Nephron (organoid): ENCODE results near the gene THBS4.
A peak's percentile ranks its signal among the peaks of the same experiment; 100 is the strongest.

ENCODE experiments used
- H3K27ac Mint-ChIP-seq, 3 experiments: 2 replicates each; pipeline ENCODE4 v1.8.0; 2020; ENCODE audit warnings: mixed read lengths in 3 of 3, mild to moderate bottlenecking in 2 of 3, moderate library complexity in 1 of 3
- H3K27me3 Mint-ChIP-seq: 2 replicates; pipeline ENCODE4 v1.8.0; 2021; ENCODE audit warnings: low read depth, mild to moderate bottlenecking, moderate library complexity, mixed read lengths
- H3K36me3 Mint-ChIP-seq: 2 replicates; pipeline ENCODE4 v1.8.0; 2020; ENCODE audit warnings: low read depth, mixed read lengths
- H3K4me1 Mint-ChIP-seq: 2 replicates; pipeline ENCODE4 v1.8.0; 2020; ENCODE audit warnings: mixed read lengths
- H3K4me3 Mint-ChIP-seq, 3 experiments: 2 replicates each; pipeline ENCODE4 v1.8.0; 2020; ENCODE audit warnings: mild to moderate bottlenecking in 3 of 3, mixed read lengths in 3 of 3, moderate library complexity in 2 of 3
- H3K9me3 Mint-ChIP-seq: 2 replicates; pipeline ENCODE4 v1.8.0; 2020; ENCODE audit warnings: mixed read lengths
- TF ChIP-seq, protein P1 (sequence below), 3 experiments: fragments of 200-600 bp; sonication (generic); IDR thresholded peaks; one replicate each; pipeline ENCODE4 v1.5.0; 2021; ENCODE audit warnings: antibody characterized with exemption in 3 of 3; ENCODE audit not compliant: unreplicated experiment in 3 of 3

THBS4 gene

DNA sequence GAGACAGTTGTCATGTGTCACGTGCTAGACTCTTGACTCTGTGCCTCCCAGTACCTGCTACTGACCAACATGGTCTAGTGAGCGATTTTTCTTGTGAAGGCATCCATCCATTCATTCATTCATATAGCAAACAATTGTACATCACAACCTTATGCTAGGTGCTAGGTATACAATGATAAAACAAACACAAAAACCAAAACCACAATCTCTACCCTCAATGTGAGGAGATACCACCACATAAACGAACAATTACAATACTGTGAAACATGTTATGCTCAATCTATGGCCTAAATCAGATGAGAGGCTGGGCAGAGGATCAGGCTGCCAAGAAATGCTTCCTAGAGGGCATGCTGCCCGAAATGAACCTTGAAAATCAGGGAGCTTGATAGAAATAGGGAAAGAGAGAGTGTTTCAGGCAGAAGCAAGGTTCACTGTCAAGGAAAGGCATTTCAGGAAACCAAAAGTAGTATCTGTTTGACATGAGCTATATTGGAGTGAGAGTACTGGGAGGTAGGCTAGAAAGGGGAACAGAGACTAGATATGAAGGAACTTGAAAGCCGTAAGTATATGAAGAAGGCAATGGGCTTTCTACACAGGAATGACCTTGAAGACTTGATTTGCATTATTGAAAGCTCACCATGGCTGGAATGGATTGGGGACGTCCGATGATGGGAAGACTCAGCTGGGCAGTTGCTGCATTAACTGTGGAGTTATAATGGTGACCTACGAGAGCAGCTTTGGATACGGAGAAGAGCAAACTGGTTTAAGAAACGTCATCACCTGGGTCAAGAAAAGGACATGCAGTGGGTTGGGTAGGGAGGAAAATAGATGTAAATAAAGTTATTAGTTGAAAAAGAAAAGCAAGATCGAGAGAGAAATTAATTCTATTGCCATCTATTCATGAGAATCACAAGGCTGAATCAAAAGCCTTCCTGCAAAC lies 90.1 kb downstream of the THBS4 start:
- H3K27me3 Mint-ChIP-seq: peaks cover 3% of the 10 kb centered on the region
- H3K27ac Mint-ChIP-seq: peak overlapping the region; percentile 19 to 58 (median 57)
- H3K4me3 Mint-ChIP-seq: no peak overlapping the region
- H3K4me1 Mint-ChIP-seq: peaks cover 24% of the 10 kb centered on the region
- H3K9me3 Mint-ChIP-seq: peaks cover 9% of the 10 kb centered on the region
- peaks cover 14% of the 10 kb centered on the region for H3K36me3 Mint-ChIP-seq
- TF ChIP-seq, protein P1, sequence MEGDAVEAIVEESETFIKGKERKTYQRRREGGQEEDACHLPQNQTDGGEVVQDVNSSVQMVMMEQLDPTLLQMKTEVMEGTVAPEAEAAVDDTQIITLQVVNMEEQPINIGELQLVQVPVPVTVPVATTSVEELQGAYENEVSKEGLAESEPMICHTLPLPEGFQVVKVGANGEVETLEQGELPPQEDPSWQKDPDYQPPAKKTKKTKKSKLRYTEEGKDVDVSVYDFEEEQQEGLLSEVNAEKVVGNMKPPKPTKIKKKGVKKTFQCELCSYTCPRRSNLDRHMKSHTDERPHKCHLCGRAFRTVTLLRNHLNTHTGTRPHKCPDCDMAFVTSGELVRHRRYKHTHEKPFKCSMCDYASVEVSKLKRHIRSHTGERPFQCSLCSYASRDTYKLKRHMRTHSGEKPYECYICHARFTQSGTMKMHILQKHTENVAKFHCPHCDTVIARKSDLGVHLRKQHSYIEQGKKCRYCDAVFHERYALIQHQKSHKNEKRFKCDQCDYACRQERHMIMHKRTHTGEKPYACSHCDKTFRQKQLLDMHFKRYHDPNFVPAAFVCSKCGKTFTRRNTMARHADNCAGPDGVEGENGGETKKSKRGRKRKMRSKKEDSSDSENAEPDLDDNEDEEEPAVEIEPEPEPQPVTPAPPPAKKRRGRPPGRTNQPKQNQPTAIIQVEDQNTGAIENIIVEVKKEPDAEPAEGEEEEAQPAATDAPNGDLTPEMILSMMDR (IDR thresholded peaks at IDR 0.05; ENCODE audit: unreplicated experiment in 3 of 3): no peak

DNA sequence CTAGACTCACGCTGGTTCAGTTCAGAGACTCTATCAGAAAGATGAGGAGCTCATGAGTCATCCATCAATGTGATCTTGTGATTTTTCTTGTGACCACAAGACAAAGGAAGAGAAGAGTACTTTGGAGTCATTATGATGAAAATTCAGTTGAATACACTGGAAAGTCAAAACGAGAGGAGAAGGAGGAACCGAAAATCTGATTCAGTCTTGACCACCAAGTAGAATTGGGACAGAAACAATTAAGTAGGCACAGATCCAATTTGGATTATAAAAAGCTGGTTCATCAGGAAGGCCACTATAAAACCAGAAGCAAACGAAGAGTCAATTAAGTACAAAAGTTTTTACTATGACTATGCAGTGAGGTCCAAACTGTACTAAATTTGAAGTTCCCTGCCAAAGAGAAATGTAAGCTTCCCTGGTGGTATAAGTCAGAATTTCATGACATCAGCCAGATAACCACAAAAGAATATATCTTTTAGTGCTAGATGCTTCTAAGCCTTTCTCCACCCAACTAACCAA lies 90.9 kb downstream of the THBS4 start:
- H3K27me3 Mint-ChIP-seq: peaks cover 3% of the 10 kb centered on the region
- peaks cover 28% of the 10 kb centered on the region for H3K4me1 Mint-ChIP-seq
- no peak overlapping the region for H3K4me3 Mint-ChIP-seq
- H3K36me3 Mint-ChIP-seq: peaks cover 14% of the 10 kb centered on the region
- H3K27ac Mint-ChIP-seq: peak overlapping the region; percentile 19 to 58 (median 57)
- TF ChIP-seq, protein P1 (IDR thresholded peaks at IDR 0.05; ENCODE audit: unreplicated experiment in 3 of 3): no peak
- H3K9me3 Mint-ChIP-seq: peaks cover 12% of the 10 kb centered on the region

DNA sequence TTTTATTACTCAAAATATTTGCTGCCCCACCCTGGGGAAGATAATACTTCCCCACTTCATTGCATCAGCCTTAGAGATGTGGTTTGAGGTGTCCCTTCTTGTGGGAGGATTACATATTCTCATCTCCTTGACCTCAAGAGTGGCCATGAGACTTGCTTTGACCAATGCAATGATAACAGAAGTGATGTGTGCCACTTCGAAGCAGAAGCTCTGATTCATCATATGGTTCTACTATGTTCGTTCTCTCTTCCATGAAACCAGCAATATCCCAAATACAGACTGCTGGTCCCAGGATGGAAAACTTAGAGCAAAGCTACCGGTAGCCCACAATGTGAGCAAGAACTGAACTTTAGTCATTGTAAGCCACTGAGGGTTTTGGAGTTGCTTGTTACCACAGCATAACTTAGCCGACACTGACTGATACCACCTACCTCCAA lies 92.0 kb downstream of the THBS4 start:
- TF ChIP-seq, protein P1 (IDR thresholded peaks at IDR 0.05; ENCODE audit: unreplicated experiment in 3 of 3): no peak
- no peak overlapping the region for H3K4me3 Mint-ChIP-seq
- H3K36me3 Mint-ChIP-seq: peaks cover 14% of the 10 kb centered on the region
- H3K4me1 Mint-ChIP-seq: peaks cover 28% of the 10 kb centered on the region
- H3K27ac Mint-ChIP-seq: no peak overlapping the region
- H3K9me3 Mint-ChIP-seq: peaks cover 16% of the 10 kb centered on the region
- H3K27me3 Mint-ChIP-seq: peaks cover 5% of the 10 kb centered on the region

DNA sequence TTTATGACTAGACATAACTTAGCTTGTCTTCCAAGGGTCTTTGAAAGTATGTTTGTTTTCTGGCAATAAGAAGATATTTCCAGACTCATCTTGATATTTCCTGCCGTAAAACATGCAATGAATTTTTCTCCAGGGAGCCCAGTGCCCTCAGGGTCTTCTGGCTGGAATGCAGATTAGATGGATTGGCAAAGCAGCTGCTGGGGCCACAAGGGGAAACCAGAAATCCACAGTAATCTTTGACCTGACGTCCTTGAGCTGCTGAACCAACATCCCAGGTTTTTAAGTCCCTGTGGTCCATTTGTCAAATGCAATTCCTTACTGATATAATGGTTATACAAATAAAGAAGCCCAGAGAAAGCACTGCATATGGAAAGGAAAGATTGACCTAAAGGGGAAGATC lies 93.0 kb downstream of the THBS4 start:
- Mint-ChIP-seq H3K4me1 (peaks cover 28% of the 10 kb centered on the region), H3K27me3 (peaks cover 3% of the 10 kb centered on the region), H3K9me3 (peaks cover 17% of the 10 kb centered on the region), H3K36me3 (peaks cover 16% of the 10 kb centered on the region), H3K27ac (peak overlapping the region; percentile 87 to 94 (median 90)), H3K4me3 (peak overlapping the region in 2 of 3 experiments; percentile 4)
- TF ChIP-seq, protein P1 (IDR thresholded peaks at IDR 0.05; ENCODE audit: unreplicated experiment in 3 of 3): no peak

DNA sequence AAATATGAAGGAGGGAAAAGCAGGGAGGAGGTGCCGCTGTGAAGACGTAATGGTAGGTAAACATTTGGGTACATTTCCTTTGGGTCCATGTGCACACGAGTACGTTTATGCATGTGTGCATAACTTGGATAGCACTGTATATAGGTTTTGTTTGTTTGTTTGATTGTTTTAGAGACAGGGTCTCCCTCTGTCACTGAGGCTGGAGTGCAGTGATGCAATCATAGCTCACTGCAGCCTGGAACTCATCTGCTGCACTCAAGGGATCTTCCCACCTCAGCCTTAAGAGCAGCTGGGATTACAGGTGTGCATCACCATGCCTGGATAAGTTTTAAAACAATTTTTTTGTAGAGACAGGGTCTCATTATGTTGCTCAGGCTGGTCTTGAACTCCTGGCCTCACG lies 94.0 kb downstream of the THBS4 start:
- peak overlapping the region; percentile 87 to 94 (median 90) for H3K27ac Mint-ChIP-seq
- H3K4me3 Mint-ChIP-seq: no peak overlapping the region
- peaks cover 20% of the 10 kb centered on the region for H3K36me3 Mint-ChIP-seq
- TF ChIP-seq, protein P1 (IDR thresholded peaks at IDR 0.05; ENCODE audit: unreplicated experiment in 3 of 3): no peak
- peaks cover 17% of the 10 kb centered on the region for H3K9me3 Mint-ChIP-seq
- peaks cover 28% of the 10 kb centered on the region for H3K4me1 Mint-ChIP-seq
- peaks cover 3% of the 10 kb centered on the region for H3K27me3 Mint-ChIP-seq
